GM19463 (cell line): ENCODE data around the gene GUCY2C.
A peak's percentile ranks its signal among the peaks of the same experiment; 100 is the strongest.

ENCODE experiments used
- ATAC-seq: cut with Tn5 transposase; IDR thresholded peaks from one replicate; pipeline ENCODE4 v1.9.1; 2021; ENCODE audit warnings: mild to moderate bottlenecking, moderate library complexity; ENCODE audit not compliant: unreplicated experiment

GUCY2C gene

DNA sequence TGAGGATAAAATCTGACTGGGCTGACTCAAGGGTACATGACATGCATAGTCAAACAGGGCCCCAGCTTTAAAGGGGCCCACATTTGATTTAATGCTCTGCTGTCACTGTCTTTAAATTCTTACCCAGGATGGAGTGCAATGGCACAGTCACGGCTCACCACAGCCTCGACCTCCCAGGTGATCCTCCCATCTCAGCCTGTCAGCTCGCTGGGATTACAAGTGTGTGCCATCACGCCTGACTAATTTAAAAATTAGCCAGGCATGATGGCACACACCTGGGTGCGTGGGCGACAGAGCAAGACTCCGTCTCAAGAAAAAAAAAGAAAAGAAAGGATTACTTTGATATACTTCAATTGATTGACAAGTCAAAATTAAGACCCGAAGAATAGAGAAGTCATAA, 119.5 kb downstream of the GUCY2C start:
- ATAC-seq = no peak

DNA sequence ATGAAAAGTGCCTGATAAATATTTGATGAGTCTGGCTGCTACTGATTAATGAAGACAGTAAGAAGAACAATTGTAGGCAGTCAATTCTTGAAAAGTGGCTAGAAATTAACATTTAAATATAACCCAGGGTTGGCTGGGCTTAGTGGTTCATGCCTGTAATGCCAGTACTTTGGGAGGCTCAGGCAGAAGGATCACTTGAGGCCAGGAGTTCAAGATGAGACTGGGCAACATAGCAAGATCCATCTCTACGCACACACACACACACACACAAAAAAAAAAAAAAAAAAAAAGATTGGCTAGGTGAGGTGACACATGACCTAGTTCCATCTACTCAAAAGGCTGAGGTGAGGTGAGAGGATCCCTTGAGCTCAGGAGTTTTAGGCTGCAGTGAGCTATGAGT, 120.8 kb downstream of the GUCY2C start:
- no peak for ATAC-seq

DNA sequence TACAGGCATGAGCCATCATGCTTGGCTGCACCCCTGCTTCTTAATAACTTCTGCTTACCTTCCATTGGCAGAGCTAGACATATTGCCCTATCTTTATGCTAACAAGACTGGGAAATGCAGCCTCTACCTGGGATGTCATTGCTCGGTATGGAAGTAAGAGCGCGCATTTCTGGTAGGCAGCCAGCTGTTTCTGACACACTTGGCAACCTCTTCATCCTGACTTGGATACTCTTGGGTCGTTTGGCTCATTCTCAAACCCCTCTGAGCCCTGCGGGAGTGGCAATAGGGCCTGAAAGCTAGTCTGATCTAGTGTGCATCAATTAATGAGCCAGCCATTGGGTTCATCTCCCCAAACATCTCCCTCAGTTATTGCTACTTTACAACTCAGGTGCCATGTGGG, 123.3 kb downstream of the GUCY2C start:
- no peak for ATAC-seq

DNA sequence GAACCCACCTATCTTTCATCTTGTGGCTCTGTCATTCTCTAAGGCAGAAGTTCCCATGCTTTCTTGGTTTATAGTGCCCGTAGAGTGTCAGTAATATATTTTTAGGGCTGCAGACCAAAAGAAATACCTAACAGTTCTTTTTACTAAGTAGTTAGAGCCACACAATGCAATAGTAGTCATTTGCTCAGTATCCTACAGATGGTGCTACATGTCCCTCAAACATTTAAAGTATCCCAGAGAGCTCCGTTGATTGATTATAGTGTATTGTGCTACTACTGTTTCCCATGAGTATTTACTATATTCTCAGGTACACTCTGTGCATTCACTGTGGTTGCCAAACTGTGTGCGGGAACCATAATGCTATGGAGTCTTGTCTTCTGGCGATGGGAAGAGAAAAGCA, 124.0 kb downstream of the GUCY2C start:
- ATAC-seq = no peak

DNA sequence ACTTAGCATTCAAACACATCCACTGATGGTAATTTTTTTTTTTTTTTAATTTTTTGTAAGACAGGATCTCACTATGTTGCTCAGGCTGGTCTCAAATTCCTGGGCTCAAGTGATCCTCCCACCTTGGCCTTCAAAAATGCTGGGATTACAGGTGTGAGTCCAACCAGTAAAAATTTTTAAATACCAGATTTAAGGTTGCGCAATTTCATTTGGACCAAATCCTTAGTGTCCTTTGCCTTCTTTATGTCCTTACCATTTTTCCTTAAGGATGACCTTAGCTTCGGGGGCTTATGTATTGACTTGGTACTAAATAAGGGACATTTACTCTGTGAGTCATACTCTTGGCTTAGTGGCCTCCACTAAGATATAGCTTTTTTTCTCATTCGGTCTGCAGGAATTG, 124.6 kb downstream of the GUCY2C start:
- ATAC-seq = no peak

DNA sequence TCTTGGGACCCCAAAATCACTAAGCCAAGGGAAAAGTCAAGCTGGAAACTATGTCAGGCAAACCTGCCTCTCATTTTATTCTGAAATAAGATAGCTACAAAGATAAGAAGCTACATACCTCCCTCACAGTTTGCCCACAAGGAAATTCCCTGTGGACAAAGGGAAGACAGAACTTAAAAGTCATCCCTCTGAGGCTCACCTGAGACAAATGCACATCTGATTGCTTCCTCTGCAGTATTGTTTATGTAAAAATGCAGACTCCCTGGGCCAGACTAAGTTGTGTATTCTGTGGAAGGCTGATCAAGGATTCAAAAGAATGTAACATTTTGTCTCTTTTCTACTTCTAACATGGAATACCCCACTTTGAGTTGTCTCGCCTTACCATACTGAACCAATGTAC, 126.2 kb downstream of the GUCY2C start:
- ATAC-seq = no peak

DNA sequence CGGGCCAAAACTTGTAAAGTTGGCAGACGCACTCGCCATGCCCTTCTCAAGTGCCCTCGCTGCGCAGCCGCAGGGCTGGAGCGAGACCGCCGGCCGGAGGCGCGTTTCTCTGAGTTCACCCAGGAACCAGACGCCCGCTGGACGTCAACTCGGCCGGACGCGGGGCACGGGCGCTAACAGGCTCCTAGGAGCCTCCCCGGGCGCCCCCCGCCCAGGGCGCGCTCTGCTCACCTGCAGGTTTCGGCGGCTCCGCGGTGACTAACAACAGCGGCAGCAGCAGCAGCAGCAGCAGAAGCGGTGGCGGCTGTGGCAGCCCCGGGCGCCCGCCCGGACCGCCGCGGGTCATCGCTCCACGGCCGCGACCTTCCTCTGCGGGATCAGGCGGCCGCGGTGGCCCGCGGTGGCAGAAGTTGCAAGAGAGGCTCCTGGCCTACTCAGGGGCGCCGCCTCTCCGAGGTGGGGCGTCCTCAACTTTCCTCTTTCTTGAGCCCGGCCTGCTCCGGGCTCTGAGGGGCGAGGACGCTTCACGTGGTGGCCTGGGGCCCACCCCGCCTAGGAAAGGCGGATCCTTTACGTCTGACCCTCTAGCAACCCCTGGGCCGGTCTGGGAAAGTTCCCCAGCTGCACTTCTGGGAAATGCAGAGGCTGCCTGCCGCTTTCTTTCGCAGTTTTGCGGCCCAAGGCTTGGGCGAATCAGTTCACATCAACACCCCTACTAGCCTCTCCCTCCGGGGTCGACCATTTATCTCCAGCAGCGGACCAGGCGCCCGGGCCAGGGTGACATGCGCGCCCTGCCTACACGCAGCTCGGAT, 128.8 kb downstream of the GUCY2C start, which contains the start of gene PLBD1:
Gene PLBD1 (minus strand): TSS at position 533 of the 812 bp plus-strand sequence. CDS start 187 bp downstream, at position 346.
- peak; percentile 59 for ATAC-seq

DNA sequence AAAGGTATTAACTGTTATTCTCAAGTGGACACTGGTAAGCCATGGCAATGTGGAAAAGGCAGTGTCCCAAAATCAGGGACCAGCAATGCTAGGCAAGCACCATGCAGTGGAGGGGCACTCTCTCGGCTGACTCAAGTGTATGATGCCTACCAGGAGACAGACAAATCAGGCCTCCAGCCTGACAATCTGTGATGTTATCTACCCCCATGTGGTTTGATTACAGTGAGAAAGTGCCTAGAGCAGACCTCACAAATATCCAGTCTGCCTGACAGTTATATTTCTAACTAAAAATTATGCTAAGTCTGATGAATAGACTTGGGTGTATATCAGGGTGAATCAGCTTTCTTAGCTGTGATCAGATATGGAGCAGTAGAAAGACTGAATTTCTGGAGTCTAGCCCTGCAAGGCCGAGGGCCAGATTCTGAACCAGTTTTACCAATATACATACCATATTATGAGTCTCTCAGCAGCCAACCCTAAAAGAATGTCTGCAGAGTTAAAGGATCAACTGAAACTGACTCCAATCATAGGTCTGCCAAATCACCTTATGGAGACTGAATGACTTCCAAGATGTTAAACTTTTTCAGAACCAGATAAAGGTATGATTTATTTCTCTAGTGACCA, 132.0 kb downstream of the GUCY2C start:
- ATAC-seq = no peak

DNA sequence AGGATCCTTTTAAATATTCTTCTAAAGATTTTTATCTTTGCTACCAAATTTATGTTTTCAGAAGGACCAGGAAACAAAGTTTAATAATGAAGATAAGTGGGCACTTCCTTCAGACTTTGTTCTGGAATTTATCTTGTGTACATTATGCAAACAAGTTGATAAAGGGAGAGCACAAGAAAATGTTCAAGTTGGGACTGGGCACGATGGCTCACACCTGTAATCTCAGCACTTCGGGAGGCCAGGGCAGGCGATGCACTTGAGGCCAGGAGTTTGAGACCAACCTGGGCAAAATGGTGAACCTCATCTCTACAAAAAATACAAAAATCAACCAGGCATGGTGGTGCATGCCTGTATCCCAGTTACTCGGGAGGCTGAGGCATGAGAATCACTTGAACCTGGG, 133.4 kb downstream of the GUCY2C start:
- no peak for ATAC-seq
